ENCODE results near the gene MTA3. TPM values are rescaled to one million over a fixed set of nuclear protein-coding genes. Genes with fewer than 3 reads are reported as not detected.
A peak's percentile ranks its signal among the peaks of the same experiment; 100 is the strongest.

MTA3 gene
- total RNA-seq, 1 donor from 2014 or later, result 21.4 TPM

DNA sequence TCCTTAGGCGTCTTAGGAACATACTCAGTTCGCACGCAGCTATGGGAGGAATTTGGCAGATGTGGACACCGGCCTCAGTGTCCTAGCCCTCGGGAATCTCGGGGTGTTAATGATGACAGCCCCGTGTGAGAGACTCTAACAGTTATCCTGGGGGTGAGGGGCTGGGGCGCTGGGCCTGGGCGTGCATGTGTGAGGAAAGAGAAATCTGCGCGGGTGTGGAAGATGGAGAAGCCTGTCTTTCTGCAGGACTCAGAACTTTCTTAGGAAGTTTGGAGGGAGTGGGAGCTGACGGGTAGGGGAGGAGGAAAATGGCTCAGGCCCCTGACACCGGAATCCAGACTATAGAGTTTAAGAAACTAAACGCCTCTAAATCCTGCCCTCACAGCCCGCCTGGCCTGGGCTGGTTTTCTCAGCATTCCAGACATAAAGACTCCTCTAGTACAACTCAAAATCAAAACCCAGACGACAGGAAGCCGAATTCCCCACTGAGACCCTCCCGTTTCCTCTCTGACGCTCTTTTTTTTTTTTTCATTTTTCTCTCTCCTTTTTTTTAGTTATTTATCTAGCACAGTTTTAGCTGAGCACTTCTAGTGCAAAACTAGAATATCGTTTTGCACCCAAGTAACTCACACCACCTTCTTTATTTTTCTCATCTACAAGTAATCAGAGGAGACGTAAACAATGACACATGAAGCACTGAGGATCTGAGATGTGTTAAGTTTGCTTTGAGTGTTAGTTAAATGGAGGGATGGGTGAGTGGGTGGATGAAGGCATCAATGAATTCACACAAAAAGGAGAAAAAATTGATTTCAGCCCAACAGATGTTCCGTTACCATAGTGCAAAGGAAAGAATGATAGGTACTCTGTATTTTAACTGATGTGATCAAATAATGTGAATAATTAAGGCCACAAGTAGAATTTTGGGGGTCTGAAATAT, 225.2 kb downstream of the MTA3 start:
- intact Hi-C loops (cut with DNase I), result loop anchor here (2.0 kb wide), 1 partner anchor 17 kb away; no protein-coding TSS in a partner anchor
- peak; percentile 71 for DNase-seq (ENCODE audit: low spot score)

DNA sequence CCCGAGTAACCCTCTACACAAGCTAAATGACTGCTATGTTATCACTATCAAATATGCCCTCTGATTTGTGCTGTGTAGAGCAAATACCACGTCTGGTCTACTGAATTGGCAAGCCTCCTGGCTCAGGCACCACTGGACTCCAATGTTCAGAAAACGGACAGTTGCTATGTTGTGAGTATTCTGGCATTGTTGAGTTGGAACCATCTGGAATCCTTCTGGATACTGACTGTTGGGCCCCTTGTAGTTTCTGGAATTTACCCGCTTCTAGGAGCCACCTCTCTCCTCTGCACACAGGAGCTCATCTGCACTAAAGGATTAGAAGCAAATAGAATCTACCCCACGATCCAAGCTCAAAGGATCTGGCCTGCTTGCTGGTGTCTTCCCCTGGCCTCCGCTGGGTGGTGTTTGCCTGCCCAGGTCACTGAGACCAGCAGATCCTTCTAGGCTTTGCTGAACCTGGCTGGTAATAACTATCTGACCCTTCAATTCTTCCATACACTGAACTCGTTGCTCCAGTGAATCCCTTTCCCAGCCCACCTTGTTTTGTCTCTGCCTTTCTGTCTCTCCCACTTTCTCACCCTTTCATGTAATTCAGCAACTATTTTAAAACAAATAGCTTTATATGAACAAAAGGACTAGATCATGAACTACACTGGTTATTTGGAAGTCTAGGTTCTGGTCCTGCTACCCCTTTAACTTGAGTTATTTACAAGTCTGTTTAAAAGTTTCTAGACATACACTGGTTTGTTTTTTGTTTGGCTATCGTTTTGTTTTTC, 226.0 kb downstream of the MTA3 start:
- DNase-seq (ENCODE audit: low spot score), result no peak
- intact Hi-C loops (cut with DNase I), result no loop called here

DNA sequence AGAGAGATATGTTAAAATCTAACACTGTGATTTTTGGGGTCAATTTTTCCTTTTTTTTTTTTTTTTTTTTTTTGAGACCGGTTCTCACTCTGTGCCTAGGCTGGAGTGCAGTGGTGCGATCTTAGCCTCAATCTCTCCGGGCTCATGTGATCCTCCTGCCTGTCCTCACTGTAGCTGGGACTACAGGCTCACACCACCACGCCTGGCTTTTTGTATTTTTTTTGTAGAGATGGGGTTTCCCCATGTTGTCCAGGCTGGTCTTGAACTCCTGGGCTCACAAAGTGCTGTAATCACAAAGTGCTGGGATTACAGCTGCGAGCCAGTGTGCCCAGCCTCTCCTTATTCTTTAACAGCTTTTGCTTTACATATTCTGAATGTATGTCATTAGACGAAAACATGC, 226.8 kb downstream of the MTA3 start:
- intact Hi-C loops (cut with DNase I), result no loop called here
- no peak for DNase-seq (ENCODE audit: low spot score)

GRCh38 chr2:42795841-42796301, 227.4 kb downstream of the MTA3 start:
- intact Hi-C loops (cut with DNase I), result no loop called here
- DNase-seq (ENCODE audit: low spot score), result no peak

- intact Hi-C loops (cut with DNase I), result no loop called here
- DNase-seq (ENCODE audit: low spot score), result no peak
Measured at GRCh38 chr2:42796427-42797248, 228.2 kb downstream of the MTA3 start.

- intact Hi-C loops (cut with DNase I), result no loop called here
- DNase-seq (ENCODE audit: low spot score), result no peak
Measured at GRCh38 chr2:42797281-42797680, 228.8 kb downstream of the MTA3 start.

GRCh38 chr2:42799881-42800280, 231.4 kb downstream of the MTA3 start:
- DNase-seq (ENCODE audit: low spot score), result no peak
- intact Hi-C loops (cut with DNase I), result no loop called here

DNA sequence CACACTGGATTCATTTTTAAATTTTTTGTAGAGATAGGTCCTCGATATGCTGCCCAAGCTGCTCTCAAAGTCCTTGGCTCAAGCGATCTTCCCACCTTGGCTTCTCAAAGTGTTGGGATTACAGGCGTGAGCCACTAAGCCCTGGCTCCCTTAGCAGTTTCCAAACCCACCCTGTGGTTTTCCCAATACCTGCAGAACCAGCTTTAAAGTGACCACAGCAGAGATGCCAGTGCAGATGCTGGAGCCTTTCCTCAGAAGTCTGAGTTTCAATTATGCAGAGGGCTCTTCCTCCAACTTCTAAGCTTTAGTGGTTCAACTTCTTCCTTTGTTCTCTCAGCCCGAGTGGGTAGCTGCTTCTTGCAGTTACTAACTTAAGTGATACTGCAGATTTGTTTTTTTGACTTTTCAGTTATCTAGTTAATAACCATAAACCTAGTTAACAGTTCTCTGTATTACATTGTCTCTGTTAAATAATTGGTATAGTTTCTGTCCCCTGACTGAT, 232.1 kb downstream of the MTA3 start:
- DNase-seq (ENCODE audit: low spot score), result no peak
- intact Hi-C loops (cut with DNase I), result no loop called here

DNA sequence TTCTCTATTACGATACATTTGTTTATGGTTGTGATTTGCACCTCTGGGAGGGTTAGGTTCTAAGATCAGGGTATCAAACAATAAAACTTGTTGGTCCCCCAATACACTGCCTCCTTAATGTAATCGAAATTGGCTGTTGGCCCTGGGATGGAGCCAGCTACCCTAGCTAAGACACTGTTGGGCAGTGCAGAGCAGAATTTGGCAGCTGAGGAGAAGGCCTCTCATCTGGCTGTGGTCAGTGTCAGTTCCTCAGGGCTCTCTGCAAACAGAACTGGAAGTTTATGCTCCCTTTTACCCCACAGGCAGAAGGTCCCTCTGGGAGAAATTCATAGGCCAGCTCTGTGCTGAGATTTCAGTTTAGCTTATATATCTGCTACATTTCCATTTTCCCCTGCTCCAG, 232.5 kb downstream of the MTA3 start:
- intact Hi-C loops (cut with DNase I), result no loop called here
- no peak for DNase-seq (ENCODE audit: low spot score)

DNA sequence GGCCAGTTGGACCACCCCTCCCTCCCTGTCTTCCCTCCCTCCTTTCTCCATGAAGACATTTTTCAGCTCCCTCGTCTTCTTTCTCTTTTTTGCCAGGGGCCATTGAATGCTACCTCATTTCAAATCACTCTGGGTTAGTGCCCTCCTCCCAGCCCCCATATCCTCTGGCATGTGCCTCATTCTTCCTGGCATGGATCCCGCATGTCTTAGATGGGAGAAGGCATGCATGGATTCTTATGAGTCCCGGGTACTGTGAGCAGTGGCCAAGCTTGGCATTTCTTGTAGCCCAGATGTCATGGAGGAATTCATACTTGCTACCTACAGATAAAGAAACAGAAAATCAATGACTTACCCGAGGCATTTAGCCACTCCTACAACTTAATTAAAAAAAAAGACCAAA, 232.9 kb downstream of the MTA3 start:
- no peak for DNase-seq (ENCODE audit: low spot score)
- intact Hi-C loops (cut with DNase I), result no loop called here

DNA sequence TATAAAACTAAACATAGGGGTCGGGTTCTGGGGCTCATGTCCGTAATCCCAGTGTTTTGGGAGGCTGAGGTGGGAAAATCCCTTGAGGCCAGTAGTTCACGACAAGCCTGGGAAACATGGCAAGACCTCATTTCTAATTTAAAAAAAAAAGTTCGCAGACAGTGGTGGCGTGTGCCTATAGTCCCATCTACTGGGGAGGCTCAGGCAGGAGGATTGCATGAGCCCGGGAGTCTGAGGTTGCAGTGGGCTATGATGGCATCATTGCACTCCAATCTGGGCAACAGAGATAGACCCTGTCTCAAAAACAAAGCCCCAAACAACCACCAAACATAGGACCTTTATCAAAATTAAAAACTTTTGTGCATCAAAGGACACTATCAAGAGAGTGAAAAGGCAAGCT, 233.7 kb downstream of the MTA3 start:
- intact Hi-C loops (cut with DNase I), result no loop called here
- no peak for DNase-seq (ENCODE audit: low spot score)

GRCh38 chr2:42804338-42804737, 235.9 kb downstream of the MTA3 start:
- intact Hi-C loops (cut with DNase I), result no loop called here
- DNase-seq (ENCODE audit: low spot score), result no peak

GRCh38 chr2:42804891-42805290, 236.5 kb downstream of the MTA3 start:
- DNase-seq (ENCODE audit: low spot score), result no peak
- intact Hi-C loops (cut with DNase I), result no loop called here

Other genes with a start within 250 kb of the MTA3 start
- 94.6 TPM for gene COX7A2L, start 207.4 kb upstream of the MTA3 start, total RNA-seq
- gene KCNG3, start 74.7 kb upstream of the MTA3 start, total RNA-seq, result not detected
- gene OXER1, start 195.5 kb downstream of the MTA3 start, total RNA-seq, result 0.94 TPM
- gene HAAO, start 224.0 kb downstream of the MTA3 start, total RNA-seq, result 2.5 TPM

Measured in cardiac septum (tissue), 1 donor.